Fibroblast of pulmonary artery (primary cell): ENCODE data around the gene SPRR2G.
"Not testable (repeated sequence)": the region's sequence is repeated elsewhere in the genome, so short reads cannot be mapped to it uniquely, and the experiment has no call there.

Experiments
- DNase-seq: peaks from one replicate; pipeline ENCODE4 v3.0.0-alpha.2; 2010; ENCODE audit warnings: low read depth
- H3K4me3 ChIP-seq: replicated peaks from 2 replicates; pipeline ENCODE4 v1.5.1; 2011; ENCODE audit warnings: low read depth, mild to moderate bottlenecking, control low read depth, low read length, moderate library complexity
- CTCF ChIP-seq: IDR thresholded peaks from 2 replicates; pipeline ENCODE4 v1.5.1; 2011; ENCODE audit warnings: mild to moderate bottlenecking, control low read depth, low read length, inconsistent platforms; ENCODE audit errors: missing control alignments

The SPRR2G gene

DNA sequence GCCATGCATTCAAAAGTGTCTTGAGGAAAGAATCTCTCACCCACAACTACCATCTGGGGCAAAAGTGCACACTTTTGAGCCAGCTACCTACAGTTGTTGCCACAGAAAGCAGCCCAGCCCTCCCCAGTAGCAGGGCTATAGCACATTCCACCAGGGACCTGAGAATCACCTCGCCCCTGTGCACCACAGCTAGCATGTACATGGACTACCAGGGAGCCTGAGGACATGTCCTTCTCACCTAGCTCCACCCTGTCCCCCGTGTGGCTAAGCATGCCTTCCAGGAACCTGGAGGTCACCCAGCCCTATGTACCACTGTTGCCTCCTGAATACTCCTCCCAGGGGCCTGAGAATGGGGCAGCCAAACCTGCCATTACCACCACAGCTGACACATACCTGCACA lies 16.9 kb downstream of the SPRR2G start:
- no peak for DNase-seq
- no peak overlapping the region for H3K4me3 ChIP-seq
- TF ChIP-seq CTCF = no peak

- TF ChIP-seq CTCF = no peak
- no peak for DNase-seq
- H3K4me3 ChIP-seq = no peak overlapping the region
These were observed 17.4 kb downstream of the SPRR2G start for GRCh38 chr1:153133267-153133666.

GRCh38 chr1:153128688-153129087 lies 22.0 kb downstream of the SPRR2G start:
- not testable (repeated sequence) for DNase-seq, H3K4me3 ChIP-seq

- TF ChIP-seq CTCF = no peak
- no peak overlapping the region for H3K4me3 ChIP-seq
- DNase-seq = no peak
These were observed 23.4 kb downstream of the SPRR2G start for GRCh38 chr1:153127296-153127695.

- no peak overlapping the region for H3K4me3 ChIP-seq
- DNase-seq = no peak
- TF ChIP-seq CTCF = no peak
These were observed 25.2 kb downstream of the SPRR2G start for GRCh38 chr1:153125536-153125935.

- not testable (repeated sequence) for DNase-seq, H3K4me3 ChIP-seq
These were observed 26.9 kb downstream of the SPRR2G start for GRCh38 chr1:153123793-153124192.

- H3K4me3 ChIP-seq = no peak overlapping the region
- no peak for TF ChIP-seq CTCF
- no peak for DNase-seq
These were observed 27.8 kb downstream of the SPRR2G start for GRCh38 chr1:153122831-153123421.

GRCh38 chr1:153120945-153121344 lies 29.7 kb downstream of the SPRR2G start:
- no peak for TF ChIP-seq CTCF
- DNase-seq = no peak
- H3K4me3 ChIP-seq = no peak overlapping the region
